HG03045 (cell line): ENCODE results near the gene APH1B.
"Not testable (repeated sequence)": the region's sequence is repeated elsewhere in the genome, so short reads cannot be mapped to it uniquely, and the experiment has no call there.

Experiments
- ATAC-seq: cut with Tn5 transposase; IDR thresholded peaks from one replicate; pipeline ENCODE4 v1.9.1; 2021; ENCODE audit warnings: mild to moderate bottlenecking, moderate library complexity; ENCODE audit not compliant: unreplicated experiment

The APH1B gene

DNA sequence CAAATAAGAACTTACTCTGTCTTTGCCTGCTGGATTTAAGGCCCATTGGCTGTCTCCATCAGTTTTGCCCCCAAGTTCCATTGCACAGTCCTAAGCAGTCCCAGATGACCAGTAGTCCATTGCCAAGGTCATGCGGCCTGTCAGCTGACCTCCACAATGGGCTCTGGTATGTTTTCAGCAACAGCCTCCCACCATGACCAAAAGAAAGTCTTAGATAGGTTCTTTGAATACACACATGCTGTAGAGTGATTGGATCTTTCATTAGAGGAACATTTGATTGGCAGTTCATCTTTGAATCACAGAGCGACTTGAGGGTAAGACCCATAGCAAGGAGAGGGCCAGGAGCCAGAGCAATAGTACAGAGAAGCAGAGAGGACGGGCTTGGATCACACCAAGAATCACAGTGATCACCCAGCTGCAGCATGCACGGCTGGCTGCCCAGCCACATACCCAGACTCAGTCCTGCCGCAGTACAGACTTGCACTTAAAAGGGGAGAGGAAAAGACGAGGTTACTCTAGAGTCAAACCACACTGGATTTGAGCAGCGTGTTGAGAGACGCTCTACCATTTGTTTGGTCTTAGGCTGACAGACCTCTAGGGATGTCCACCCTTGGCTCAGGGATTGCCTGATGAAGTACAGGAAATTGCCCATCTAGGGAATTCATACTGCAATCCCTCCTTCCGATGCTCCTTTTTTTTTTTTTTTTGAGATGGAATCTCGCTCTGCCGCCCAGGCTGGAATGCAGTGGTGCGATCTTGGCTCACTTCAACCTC is 50.4 kb downstream of the APH1B start:
- ATAC-seq: no peak

DNA sequence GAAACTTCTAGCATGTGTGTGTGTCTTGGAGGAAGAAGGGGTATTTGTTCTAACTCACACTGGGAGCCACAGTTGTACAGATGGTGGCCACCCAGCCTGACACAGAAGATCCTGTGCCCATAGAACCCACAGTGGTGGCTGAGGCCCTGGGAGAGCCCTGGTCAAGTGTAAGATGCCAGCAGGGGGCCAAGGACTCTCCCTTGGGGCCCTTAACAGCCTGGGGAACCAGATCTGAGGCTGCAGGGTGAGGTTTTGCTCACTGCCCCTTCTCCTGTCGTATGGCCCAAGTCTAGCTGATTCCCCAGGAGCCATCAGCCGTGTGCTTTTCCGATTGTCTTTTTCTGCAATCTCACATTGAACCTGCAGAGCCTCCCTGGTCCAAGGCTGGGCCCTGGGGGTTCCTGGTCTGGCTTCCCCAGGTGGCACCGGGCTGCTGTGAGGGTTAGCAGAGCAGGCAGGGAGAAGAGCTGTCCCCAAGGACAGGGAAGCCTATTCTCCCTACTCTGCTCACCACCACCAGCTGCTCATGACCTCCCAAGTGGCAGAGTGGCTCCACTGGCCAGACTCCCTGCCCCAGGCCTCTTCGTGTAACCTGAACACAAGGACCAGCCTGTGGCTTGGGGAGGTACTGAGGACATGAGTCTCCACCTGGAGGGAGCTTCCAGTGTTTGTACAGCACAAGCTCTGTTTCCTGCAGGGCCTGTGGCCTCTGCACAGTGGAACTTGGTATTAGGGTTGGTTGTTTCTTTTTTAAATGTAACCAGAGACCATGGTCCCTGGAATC is 52.4 kb downstream of the APH1B start:
- ATAC-seq: no peak

DNA sequence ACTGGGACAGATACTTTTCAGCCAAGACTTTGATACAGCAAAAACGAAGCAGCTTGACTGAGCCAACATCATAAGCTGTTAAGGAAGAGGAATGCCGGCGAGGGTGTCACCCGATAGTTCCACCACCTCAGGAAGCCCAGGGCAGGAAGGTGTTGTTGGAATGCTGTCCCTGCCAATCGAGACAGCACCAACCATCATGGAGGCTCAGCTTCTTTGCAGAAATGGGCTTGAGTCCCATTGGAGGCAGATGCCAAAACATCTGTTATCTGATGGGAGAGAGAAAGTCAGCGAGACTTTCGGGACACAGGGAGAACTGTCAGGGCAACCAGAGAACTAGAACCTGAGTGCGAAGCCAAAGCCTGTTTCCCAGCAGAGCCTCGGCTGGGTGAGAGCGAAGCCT is 53.5 kb downstream of the APH1B start:
- ATAC-seq: no peak

DNA sequence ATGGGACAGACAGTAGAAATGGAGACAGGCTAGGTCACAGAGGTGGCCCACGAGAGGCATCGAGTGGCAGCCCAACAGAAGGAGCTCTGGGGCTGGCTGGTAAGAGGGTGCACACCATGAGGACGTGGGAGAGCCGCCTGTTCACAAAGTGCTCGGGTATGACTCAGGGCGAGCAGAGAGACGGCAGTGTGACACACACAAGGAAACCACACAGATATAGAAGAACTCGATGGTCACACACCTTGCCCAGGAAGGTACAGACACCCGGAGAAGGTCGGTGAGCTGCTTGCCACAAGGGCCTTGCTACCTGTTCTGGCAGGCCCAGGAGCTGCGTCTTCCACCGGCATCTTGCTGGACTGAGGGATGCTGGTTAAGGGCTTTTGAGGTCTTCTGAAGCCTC is 54.1 kb downstream of the APH1B start:
- no peak for ATAC-seq

DNA sequence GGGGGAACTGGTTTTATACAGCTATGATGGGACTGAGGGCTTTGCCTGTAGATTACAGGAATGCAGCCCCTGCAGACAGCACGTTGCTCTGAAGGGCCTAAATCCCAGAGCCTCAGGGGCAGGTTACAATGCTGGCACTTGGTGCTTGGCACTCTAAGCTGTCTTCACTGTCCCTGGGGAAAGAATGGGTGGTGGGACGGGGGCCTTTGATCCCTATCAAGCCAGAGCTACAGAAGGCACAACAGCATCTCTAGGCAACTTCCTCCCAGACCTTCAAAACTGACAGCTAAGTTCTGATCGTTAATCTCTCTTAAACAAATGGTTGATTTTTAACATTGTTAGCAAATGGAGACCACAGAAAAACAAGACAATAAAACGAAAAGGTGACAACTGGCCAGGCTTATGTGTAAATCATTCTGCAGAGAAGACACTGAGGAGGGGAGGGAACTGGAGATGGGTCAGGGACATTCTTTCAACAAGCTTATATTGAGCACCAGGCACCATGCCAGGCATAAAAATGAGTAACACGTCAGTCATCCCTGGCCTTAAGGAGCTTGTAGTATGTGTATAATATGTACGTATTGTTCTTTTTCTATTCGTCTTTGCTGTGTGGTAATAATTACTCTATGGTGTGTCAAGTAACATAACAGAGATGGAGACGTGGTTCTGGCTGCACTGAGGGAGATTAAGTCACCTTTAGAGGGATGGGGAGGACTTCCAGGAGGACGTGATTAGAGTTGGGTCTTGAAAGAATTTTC is 55.1 kb downstream of the APH1B start:
- ATAC-seq: no peak

DNA sequence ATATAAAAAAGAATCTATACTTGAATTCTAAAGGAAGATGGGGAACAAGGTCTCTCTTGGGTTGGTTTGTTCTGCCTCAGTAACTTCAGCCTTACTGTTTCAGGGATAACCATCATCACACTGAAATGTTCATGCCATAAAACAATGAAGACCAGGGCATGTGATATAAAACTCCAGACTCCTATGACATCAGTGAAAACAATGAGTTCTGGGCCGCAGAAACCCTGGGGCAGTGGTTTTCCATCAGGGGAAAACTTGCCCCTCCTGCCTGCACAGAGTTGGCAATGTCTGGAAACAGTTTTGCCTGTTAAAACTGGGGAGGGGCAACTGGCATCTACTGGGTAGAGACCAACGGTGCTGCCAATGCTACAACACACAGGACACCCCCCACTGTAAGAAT is 57.4 kb downstream of the APH1B start:
- ATAC-seq: no peak

DNA sequence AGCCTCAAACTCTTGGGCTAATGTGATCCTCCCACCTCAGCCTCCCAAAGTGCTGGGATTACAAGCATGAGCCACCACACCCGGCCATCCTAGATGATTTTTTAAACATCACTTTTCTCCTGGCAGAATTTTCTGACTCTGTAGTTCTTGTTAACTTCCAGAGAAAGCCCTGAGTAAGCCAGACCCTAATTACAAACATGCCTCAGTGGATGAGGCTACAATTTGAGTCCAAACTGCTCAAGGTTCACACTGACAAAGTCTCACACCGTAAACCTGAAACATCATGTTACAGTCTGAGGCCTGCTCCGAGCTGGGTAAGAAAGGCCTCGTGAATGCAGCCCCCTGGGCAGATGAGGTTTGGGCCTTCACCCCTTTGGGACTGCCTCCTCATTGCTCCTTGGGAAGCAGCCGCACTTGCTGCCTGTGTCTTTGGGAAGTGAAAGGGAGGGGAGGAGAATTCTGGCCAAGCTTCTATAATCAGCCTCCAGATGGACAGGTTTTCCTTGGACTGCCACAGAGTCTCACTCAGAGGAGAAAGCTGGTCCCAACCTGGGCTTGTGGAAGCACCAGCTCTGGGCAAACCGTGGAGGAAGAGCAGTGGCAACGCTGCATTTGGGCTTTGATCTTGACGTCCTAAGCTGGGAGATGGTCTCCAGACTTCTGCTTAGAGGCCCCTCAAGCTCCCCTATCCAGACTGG is 58.3 kb downstream of the APH1B start:
- ATAC-seq: no peak

DNA sequence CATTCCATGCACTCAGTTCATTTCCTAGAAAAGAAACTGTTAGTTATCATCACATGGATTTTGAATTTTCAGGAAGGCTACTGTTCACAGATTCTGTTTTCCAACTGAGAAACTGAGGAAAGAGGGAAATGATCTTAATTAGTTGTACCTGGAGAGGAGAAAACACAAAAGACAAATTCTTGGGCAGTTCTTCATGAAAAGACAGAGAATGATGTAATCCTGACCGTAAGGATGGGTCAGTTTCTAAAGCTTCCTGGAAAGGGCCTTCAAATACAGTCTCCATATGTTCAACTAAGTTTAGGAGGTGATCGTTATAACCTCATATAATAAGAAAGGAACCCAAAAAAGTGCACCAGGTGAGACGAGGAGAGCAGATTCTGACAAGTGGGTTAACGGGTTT is 59.6 kb downstream of the APH1B start:
- ATAC-seq: no peak

DNA sequence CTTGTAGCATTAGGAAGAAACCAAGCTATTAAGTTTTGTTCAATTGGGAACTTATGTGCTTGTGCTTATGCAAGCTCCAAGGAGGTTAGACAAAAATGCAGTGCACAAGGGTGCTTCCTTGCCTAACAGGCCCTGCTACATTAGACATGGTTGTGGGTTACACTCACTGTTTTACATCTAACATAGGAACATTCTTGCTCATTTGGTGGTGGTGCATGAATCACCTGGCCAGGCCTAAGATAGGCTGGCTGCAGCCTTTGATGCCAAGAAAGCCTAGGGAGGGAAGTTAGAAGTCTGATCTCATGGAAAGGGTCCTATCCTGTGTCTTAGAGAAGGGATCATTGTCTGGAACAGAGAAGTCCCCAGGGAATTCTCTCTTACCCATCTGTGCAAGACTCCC is 60.8 kb downstream of the APH1B start:
- no peak for ATAC-seq

DNA sequence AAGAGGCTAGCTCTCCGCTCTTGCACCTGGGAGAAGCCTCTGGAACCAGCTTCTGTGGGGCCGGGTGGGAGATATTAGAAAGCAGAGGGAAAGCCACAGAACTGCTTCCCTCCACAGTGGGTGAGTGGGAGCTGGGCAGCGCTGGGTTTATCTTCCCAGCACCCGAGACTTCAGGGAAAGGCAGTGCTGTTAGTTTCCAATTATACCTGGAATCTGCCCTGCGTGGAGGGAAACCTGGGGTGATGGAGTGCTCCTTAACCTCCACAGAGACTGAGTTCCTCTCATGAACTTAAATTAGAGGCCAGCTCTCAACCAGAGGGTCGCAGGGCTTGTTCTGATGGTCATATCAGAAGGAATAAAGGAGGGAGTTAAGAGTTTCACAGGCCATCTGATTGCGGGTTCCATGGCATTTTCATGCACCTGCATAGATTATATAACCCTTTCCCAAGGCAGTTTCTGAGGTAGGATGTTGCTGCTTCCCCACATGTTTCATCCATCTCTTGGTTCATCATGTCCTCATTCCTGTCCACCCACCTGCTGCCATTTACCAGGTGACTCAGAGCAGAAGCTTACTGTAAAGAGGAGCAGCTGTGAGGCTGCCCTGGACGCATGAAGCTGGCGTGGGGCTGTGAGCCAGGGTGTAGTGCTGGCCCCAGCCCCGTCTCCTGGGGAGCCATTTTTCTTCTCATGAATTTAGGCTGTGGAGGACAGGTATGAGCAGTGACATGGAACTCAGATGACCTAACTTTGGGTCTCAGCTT is 61.8 kb downstream of the APH1B start:
- no peak for ATAC-seq

DNA sequence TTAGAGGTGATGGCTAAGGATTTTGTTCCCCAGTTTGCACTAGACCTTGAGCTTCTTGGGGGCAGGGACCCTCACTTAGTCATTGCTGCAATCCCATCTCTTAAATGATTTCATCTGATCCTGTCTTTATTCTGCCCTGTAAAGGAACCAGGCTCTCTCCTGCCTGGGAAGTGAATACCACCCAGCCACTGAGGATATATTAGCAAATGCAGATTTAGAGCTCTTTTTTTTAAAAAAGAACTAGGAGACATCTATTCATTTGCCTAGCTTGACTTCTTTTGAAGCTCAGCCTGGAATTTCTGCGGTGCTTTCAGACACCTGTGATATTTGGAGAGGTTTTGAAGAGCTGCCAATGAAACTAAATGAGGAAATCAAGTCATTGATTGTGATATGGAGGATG is 62.4 kb downstream of the APH1B start:
- ATAC-seq: no peak

DNA sequence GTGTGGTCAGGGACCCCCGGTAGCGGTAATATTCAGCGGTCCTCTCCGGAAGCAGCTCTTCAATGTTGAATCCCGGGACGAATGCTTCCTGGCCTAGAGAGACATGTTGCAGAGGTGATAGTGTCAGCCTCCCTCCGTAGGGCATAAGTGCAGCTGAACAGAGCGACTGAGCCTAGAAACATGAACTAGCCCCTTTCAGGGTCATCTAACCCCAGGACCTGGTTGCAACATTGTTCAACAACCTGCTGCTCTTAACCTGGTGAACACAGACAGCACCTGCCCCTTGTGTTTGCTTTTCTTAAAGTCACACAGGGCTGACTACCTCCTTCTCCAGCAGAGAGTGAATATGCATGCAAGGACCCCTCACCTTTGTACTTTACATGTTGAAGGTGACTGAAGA is 62.9 kb downstream of the APH1B start:
- no peak for ATAC-seq

DNA sequence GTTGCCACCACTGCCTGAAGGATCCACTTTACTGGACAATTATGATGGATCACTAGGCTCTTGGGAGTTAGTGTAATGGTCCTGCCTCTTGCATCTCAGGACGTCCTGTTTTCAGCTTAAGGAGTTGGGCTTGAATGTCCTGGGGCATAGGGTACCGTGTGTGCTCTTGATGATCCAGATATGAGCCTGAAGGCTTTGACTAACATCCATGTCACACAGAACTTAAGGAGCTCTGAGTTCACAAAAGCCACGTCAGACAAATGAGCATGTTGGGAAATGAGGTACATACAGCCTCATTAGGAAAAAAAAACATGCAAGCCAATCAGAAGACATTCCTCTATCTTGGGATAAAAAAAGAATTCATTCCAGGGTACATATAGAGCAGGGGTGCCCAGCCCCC is 63.5 kb downstream of the APH1B start:
- ATAC-seq: no peak

DNA sequence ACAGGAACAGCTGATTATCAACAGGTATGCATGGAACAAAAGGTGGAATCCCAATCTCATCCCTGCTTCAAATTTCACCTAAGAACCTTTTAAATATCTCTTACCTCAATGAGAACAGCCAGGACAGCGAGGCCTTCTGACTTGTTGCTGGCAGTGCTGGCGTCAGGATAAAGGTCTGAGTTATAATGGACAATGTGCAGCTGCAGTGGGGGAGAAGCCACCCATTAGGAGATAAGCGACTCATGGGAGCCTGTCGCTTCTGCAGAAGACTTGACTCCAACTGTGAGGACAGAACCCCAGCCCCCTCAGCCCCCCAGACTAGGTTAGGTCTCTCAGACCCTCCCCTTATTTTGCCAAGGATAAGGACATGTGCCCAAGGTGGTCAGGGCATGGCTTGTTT is 64.5 kb downstream of the APH1B start:
- no peak for ATAC-seq

DNA sequence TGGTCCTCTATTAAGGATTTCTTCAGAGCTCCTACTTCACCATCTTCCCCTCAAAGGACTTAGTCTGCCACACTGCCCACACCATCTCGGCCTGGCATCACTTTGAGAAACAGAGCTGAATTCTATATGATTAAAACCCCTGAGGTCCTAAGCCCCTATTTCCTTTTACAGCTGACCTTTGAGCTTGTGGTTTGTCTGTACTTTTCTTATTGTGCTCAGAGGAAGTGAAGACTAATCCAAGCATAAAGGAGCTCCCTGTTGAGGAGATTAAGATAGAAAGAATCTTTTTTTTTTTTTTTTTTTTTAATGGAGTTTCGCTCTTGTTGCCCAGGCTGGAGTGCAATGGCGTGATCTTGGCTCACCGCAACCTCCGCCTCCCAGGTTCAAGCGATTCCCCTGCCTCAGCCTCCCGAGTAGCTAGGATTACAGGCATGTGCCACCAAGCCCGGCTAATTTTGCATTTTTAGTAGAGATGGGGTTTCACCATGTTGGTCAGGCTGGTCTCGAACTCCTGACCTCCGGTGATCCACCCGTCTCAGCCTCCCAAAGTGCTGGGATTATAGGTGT is 65.7 kb downstream of the APH1B start:
- not testable (repeated sequence) for ATAC-seq

DNA sequence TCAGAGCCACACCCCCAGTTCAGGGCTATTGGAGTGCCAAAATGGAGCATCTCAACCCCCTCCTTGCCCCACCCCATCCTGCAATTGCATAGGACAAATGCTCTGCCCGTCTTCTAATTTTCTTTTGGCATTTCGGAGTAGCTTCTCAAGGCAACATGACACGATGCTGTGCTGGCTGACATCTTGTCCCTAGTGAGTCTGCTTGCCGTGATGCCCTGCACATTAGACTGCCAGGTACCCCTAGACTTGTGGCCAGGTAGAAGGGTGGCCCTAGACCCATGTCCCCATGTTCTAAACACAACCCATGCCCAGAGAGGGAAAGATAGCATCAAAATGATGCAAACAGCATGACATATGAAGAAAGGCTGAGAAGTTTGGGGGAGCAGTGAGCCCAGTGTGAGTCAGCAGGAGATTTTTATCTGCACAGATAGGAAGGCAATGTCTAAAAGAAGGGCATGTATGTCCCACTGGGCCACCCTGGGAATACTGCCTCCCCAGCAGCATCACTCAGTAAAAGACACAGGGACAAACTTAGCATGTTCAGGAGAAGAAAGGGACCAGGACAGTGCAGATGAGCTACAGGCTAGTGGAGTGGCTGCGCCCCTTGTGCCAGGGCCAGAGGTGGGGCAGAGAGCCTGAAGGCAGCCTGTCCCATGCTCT is 67.5 kb downstream of the APH1B start:
- no peak for ATAC-seq

DNA sequence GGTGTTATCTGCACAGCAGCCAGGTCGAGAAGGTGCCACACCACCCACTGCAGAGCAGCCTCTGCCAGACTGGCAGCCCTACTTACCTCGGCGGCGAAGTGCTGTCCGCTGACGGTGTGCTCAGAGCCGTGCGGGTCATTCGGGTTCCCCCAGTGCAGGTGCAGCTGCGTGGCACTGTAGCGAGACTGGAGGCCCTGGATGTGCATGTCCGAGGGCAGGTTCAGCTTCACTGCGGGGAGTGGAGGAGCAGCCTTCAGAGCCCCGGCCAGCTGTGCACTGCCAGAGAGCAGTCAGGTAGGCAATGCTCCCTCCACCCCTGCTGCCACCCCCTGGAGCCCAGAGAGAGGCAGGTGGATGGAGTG is 68.0 kb downstream of the APH1B start:
- ATAC-seq: no peak

DNA sequence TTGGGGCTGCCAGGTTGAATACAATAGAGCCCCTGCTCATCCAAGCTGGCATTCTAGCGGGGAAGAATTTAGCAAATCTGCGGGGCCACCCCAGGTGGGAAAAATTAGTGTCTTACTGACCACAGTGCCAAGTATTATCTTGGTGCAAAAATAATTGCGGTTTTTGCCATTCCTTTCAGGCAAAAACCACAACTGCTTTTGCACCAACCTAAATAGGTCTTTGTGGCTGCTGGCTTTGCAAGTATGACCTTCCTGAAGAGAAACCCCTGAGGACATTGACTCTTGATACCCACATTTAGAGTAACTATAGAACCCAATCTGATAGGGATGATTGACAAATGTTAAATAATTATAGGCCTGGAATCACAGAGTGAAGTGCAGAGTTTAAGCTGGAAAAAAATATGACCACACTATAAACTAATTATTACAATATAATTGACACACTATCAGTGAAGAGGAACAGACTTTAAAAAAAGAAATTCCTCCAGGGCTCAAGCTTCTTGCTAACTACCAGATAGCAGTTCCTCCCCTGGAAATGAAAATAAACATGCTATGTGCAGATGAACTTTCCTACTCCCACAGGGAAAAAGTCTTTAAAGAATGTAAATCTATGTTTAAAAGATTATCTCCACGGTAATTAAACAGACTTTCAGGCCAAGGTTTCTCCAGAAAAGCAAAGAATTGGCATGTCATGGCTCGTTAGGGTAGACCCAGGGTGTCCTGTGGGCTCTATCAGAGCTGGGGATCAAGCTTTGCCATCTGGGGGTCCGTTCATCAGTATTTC is 69.9 kb downstream of the APH1B start:
- no peak for ATAC-seq

DNA sequence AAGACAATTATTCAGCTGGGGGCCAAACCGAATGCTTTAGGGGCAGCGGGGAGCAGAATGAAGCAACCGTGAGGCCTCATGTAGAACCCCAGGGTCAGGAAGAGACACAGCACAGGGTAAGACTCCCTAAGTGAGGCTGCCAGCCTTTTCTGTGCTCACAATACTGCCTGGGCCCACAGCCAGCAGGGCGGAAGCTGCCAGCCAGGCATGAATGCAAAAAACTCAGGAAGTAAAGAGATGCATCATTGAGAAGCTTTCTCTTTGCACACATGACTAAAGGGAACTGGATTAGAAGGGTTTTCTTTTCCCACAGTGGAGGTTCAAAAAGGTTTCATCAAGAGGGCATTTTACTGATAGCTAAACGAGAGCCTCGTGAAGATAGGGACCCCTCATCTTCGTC is 71.0 kb downstream of the APH1B start:
- ATAC-seq: no peak
